Pancreas (tissue), 10 donors: ENCODE results near the gene GPN1. TPM values are rescaled to one million over a fixed set of nuclear protein-coding genes. Genes with fewer than 3 reads are reported as not detected.

Source experiments
- ATAC-seq, 4 donors: fragments of 200-7000 bp; cut with Tn5 transposase; one replicate each; pipeline versions ENCODE4 v1.8.0 to v1.9.1; 2020; ENCODE audit warnings: mild to moderate bottlenecking in 4 of 4, moderate library complexity in 4 of 4
- DNase-seq, 6 donors: peaks; one replicate each; pipeline ENCODE4 v3.0.0-alpha.2; 2020
- FAIRE-seq: peaks from 2 replicates; lab custom pipeline; 2012; peaks lifted over from hg19 to GRCh38; lab: Jason Lieb, UNC
- H3K27ac ChIP-seq, 4 donors: fragments of 200-600 bp; sonication (generic); 1 replicate in 3 of 4; 2 replicates in 1 of 4; pipeline versions ENCODE4 v1.5.0 to v1.8.0; 2020
- H3K27me3 ChIP-seq, 4 donors: fragments of 200-600 bp; one replicate each; pipeline ENCODE4 v1.8.0; 2021
- H3K36me3 ChIP-seq, 3 donors: fragments of 200-600 bp; sonication (generic) in 1 of 3; one replicate each; pipeline versions ENCODE4 v1.5.0 to v1.8.0; 2020 to 2021
- H3K4me1 ChIP-seq, 3 donors: fragments of 200-600 bp; one replicate each; pipeline ENCODE4 v1.8.0; 2021
- H3K4me3 ChIP-seq, 4 donors: fragments of 200-600 bp; sonication (generic) in 2 of 4; one replicate each; pipeline versions ENCODE4 v1.5.0 to v1.8.0; 2020 to 2021
- H3K9me3 ChIP-seq, 4 donors: fragments of 200-600 bp; one replicate each; pipeline ENCODE4 v1.8.0; 2021
- WGBS, 2 donors: extraction: QIAGEN DNeasy Blood & Tissue Kit; methylation state at CpG; one replicate each; pipeline ENCODE4 v1.1.7; 2013; 5-methylcytosine and 5-hydroxymethylcytosine counted together
- intact Hi-C, 3 donors: fragments of 100-400 bp; cut with DNase I; formaldehyde crosslinking; loops; one replicate each; pipeline versions ENCODE4 v1.11.1 to v1.14.2; 2022
- polyA plus RNA-seq, 2 donors: library from polyadenylated mRNA; stranded (reverse); fragments of 200-250 nt; gene quantifications; one replicate each; pipeline ENCODE4 v1.2.3, GENCODE V29; 2013
- total RNA-seq, 6 donors: library from RNA; stranded (reverse); fragmentation: NEBNext Ultra II Directional in 4 of 6; extraction: Animal tissue kit (Norgen Biotek cat#: 25700) in 4 of 6; gene quantifications; one replicate each; pipeline versions ENCODE4 v1.2.1 to v1.2.4, GENCODE V29; 2021 to 2023
- TF ChIP-seq, protein P1 (sequence below), 4 donors: fragments of 200-600 bp; sonication (generic) in 3 of 4; IDR thresholded peaks; one replicate each; pipeline versions ENCODE4 v1.5.0 to v1.8.0; 2021; ENCODE audit warnings: antibody characterized with exemption in 4 of 4
- donor health status: healthy with polysubstance abuse.
- donor health status: DM: no; HTN: no; CAD: no; lungs with moderate emphysema.
- donor health status: DM: no; HTN: no; CAD: no.
- donor health status: control.
- donor health status: control.
- donor health status: Bipolar disorder and iron deficiency.
- donor health status: DM: yes; HTN: yes; CAD: no.
- donor health status: DM: no; HTN: no; CAD: no.
- donor health status: DM: no; HTN: no; CAD: no.
- donor health status: DM: yes; HTN: yes; CAD: no.

GPN1 gene
- total RNA-seq (10 to 100 TPM in 5 of 6 donors, 1 to 10 TPM in 1; 8.2 to 17.0 (median 12.0) TPM), polyA plus RNA-seq (10 to 100 TPM in 1 of 2 donors, 1 to 10 TPM in 1; 7.9 to 15.5 TPM)

GRCh38 chr2:27628767-27629709 lies at the start of gene GPN1, which contains the start of gene CCDC121:
GPN1 (plus strand) TSS chr2:27629050; CDS start chr2:27629059, 9 bp downstream.
CCDC121 (minus strand) TSS chr2:27629012; CDS start chr2:27627799, 1,213 bp downstream.
- intact Hi-C loops = no loop called here
- Histone ChIP-seq H3K36me3 (peaks cover 0 to 2% (median 0%) of the 10 kb centered on the region in 3 donors), H3K9me3 (no peaks in the 10 kb centered on the region), H3K27ac (peak within 1 kb of the TSS; percentile 16 to 77 (median 48)), H3K4me1 (peaks cover 0 to 17% (median 4%) of the 10 kb centered on the region in 3 donors), H3K4me3 (peak within 1 kb of the TSS; percentile 63 to 85 (median 77)), H3K27me3 (no peaks in the 10 kb centered on the region)
- peak; percentile 96 to 99 (median 98) for ATAC-seq
- DNase-seq = peak; percentile 70 to 87 (median 81)
- no peak for FAIRE-seq
- 0% methylated on average over 43 to 44 of the region's 44 CpGs for WGBS, 2 donors
- TF ChIP-seq, protein P1, sequence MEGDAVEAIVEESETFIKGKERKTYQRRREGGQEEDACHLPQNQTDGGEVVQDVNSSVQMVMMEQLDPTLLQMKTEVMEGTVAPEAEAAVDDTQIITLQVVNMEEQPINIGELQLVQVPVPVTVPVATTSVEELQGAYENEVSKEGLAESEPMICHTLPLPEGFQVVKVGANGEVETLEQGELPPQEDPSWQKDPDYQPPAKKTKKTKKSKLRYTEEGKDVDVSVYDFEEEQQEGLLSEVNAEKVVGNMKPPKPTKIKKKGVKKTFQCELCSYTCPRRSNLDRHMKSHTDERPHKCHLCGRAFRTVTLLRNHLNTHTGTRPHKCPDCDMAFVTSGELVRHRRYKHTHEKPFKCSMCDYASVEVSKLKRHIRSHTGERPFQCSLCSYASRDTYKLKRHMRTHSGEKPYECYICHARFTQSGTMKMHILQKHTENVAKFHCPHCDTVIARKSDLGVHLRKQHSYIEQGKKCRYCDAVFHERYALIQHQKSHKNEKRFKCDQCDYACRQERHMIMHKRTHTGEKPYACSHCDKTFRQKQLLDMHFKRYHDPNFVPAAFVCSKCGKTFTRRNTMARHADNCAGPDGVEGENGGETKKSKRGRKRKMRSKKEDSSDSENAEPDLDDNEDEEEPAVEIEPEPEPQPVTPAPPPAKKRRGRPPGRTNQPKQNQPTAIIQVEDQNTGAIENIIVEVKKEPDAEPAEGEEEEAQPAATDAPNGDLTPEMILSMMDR (IDR thresholded peaks at IDR 0.05) = no peak

DNA sequence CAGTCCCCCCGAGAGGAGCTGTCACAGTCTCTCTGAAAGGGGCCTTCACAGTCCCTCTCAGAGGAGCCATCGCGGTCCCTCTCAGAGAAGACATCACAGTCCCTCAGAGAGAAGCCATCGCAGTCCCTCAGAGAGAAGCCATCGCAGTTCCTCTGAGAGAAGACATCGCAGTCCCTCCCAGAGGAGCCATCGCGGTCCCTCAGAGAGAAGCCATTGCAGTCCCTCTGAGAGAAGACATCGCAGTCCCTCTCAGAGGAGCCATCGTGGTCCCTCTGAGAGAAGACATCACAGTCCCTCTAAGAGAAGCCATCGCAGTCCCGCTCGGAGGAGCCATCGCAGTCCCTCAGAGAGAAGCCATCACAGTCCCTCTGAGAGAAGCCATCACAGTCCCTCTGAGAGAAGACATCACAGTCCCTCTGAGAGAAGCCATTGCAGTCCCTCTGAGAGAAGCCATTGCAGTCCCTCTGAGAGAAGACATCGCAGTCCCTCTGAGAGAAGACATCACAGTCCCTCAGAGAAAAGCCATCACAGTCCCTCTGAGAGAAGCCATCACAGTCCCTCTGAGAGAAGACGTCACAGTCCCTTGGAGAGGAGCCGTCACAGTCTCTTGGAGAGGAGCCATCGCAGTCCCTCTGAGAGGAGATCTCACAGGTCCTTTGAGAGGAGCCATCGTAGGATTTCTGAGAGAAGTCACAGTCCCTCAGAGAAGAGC lies 47.3 kb upstream of the GPN1 start:
- ATAC-seq = no peak
- no peaks in the 10 kb centered on the region for H3K27me3 ChIP-seq
- 95 to 96% methylated on average over 19 of the region's 19 CpGs for WGBS, 2 donors
- no peak overlapping the region for H3K27ac ChIP-seq
- no peaks in the 10 kb centered on the region for H3K36me3 ChIP-seq
- FAIRE-seq = no peak
- intact Hi-C loops = no loop called here
- H3K4me3 ChIP-seq = no peak overlapping the region
- no peak for DNase-seq
- peaks cover 9 to 22% (median 12%) of the 10 kb centered on the region in 3 donors for H3K4me1 ChIP-seq
- no peaks in the 10 kb centered on the region for H3K9me3 ChIP-seq
- TF ChIP-seq, protein P1 (IDR thresholded peaks at IDR 0.05) = no peak

GRCh38 chr2:27582129-27582694 lies 46.6 kb upstream of the GPN1 start:
- peak overlapping the region in 3 of 4 donors; percentile 61 to 63 (median 62) for H3K4me3 ChIP-seq
- TF ChIP-seq, protein P1 (IDR thresholded peaks at IDR 0.05) = no peak
- WGBS, 2 donors = 93% methylated on average over 16 of the region's 16 CpGs
- intact Hi-C loops = no loop called here
- no peaks in the 10 kb centered on the region for H3K9me3 ChIP-seq
- FAIRE-seq (no peak), DNase-seq (peak in 2 of 6 donors; percentile 15 to 18), ATAC-seq (peak in 3 of 4 donors; percentile 7 to 10 (median 10))
- H3K27me3 ChIP-seq = no peaks in the 10 kb centered on the region
- H3K27ac ChIP-seq = peak overlapping the region; percentile 25 to 64 (median 44)
- no peaks in the 10 kb centered on the region for H3K36me3 ChIP-seq
- peaks cover 9 to 22% (median 12%) of the 10 kb centered on the region in 3 donors for H3K4me1 ChIP-seq

DNA sequence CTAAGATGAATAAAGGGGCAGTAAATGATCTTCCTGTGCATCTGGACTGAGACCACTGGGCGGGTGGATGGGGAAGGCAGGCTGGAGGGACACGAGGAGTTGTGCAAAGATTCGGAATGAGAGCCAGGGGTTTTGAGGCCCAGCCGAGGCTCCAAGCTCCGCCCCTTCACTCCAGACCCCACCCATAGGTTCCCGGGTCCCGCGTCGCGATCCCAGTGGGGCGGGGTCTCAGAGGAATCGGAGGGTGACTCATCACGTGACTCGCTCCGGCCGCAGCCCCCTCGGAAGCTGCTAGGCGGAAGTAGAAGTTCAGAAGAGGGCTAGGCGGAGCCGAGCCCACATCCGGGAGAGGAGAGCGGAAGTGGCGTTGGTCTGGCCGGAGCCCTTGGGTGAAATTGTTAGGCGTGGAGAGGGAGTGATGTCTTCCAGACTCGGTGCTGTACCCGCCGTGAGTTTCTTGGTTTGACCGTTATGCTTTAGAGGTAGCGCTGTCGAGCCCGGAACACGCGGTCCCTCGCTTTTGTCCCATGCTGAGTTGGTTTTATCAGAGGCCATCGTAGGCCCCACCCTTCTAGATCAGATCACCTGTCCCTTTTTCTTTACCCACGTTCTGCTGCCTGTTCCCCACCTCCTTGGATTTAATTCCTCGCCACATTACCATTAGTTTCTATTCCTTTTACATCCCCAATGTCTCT lies 46.0 kb upstream of the GPN1 start, which contains the start of gene ZNF512:
Gene ZNF512 (plus strand): TSS at position 348 of the 695 bp plus-strand sequence. CDS start 71 bp downstream, at position 419.
- Histone ChIP-seq H3K27ac (peak within 1 kb of the TSS; percentile 25 to 64 (median 44)), H3K9me3 (no peaks in the 10 kb centered on the region), H3K27me3 (no peaks in the 10 kb centered on the region), H3K36me3 (no peaks in the 10 kb centered on the region), H3K4me1 (peaks cover 9 to 22% (median 12%) of the 10 kb centered on the region in 3 donors), H3K4me3 (peak within 1 kb of the TSS; percentile 45 to 63 (median 62))
- FAIRE-seq (peak; percentile 17), DNase-seq (peak; percentile 80 to 92 (median 84)), ATAC-seq (peak; percentile 92 to 98 (median 96))
- WGBS, 2 donors = 1% methylated on average over 35 to 38 of the region's 38 CpGs
- TF ChIP-seq, protein P1 (IDR thresholded peaks at IDR 0.05) = no peak
- intact Hi-C loops = no loop called here
